GM23248 (cell line): ENCODE data around the gene RCAN1. TPM values are rescaled to one million over a fixed set of nuclear protein-coding genes. Genes with fewer than 3 reads are reported as not detected.

Source experiments
- DNase-seq: peaks from one replicate; pipeline ENCODE4 v3.0.0-alpha.2; 2015
- H2AFZ ChIP-seq: fragments of 200-600 bp; sonication (generic); 2 replicates; pipeline ENCODE4 v1.6.1; 2016; ENCODE audit warnings: antibody characterized with exemption
- H3F3A ChIP-seq: fragments of 200-600 bp; sonication (generic); 2 replicates; pipeline ENCODE4 v1.6.1; 2016; ENCODE audit warnings: mild to moderate bottlenecking, antibody characterized with exemption, mixed run types; ENCODE audit not compliant: insufficient read depth
- H3K27ac ChIP-seq: fragments of 200-600 bp; sonication (generic); 2 replicates; pipeline ENCODE4 v1.5.1; 2016; ENCODE audit warnings: mild to moderate bottlenecking
- H3K27me3 ChIP-seq: fragments of 200-600 bp; sonication (generic); replicated peaks from 2 replicates; pipeline ENCODE4 v1.6.1; 2016; ENCODE audit warnings: mild to moderate bottlenecking; ENCODE audit not compliant: insufficient read depth
- H3K36me3 ChIP-seq: fragments of 200-600 bp; sonication (generic); 2 replicates; pipeline ENCODE4 v1.6.1; 2016; ENCODE audit warnings: low read depth, mild to moderate bottlenecking
- H3K4me1 ChIP-seq: fragments of 200-600 bp; sonication (generic); 2 replicates; pipeline ENCODE4 v1.6.1; 2016; ENCODE audit warnings: mild to moderate bottlenecking; ENCODE audit not compliant: insufficient read depth
- H3K4me2 ChIP-seq: fragments of 200-600 bp; sonication (generic); one replicate; pipeline ENCODE4 v1.6.1; 2016; ENCODE audit warnings: mild to moderate bottlenecking; ENCODE audit not compliant: unreplicated experiment
- H3K4me3 ChIP-seq: fragments of 200-600 bp; sonication (generic); 2 replicates; pipeline ENCODE4 v1.5.1; 2016; ENCODE audit warnings: mild to moderate bottlenecking
- H3K79me2 ChIP-seq: fragments of 200-600 bp; sonication (generic); 2 replicates; pipeline ENCODE4 v1.6.1; 2016; ENCODE audit warnings: mild to moderate bottlenecking; ENCODE audit not compliant: insufficient read depth
- H3K9ac ChIP-seq: fragments of 200-600 bp; sonication (generic); 2 replicates; pipeline ENCODE4 v1.6.1; 2016; ENCODE audit warnings: mild to moderate bottlenecking
- H3K9me2 ChIP-seq: fragments of 200-600 bp; sonication (generic); 2 replicates; pipeline ENCODE4 v1.6.1; 2016; ENCODE audit warnings: mixed run types, mild to moderate bottlenecking, moderate library complexity; ENCODE audit not compliant: insufficient read depth
- H3K9me3 ChIP-seq: fragments of 200-600 bp; sonication (generic); one replicate; pipeline ENCODE4 v1.6.1; 2017; ENCODE audit warnings: low read depth
- H4K20me1 ChIP-seq: fragments of 200-600 bp; sonication (generic); 2 replicates; pipeline ENCODE4 v1.6.0; 2016; ENCODE audit not compliant: insufficient read depth
- EZH2 ChIP-seq: fragments of 200-600 bp; sonication (generic); IDR thresholded peaks from 2 replicates; pipeline ENCODE4 v1.6.1; 2018; ENCODE audit warnings: antibody characterized with exemption, mild to moderate bottlenecking; ENCODE audit not compliant: insufficient read depth, poor library complexity, severe bottlenecking
- EZH2phosphoT487 ChIP-seq: fragments of 200-600 bp; sonication (generic); IDR thresholded peaks from 2 replicates; pipeline ENCODE4 v1.6.1; 2018; ENCODE audit warnings: antibody characterized with exemption, moderate library complexity, mild to moderate bottlenecking, low read depth; ENCODE audit not compliant: insufficient read depth
- WGBS, 2 experiments: methylation state at CpG; one replicate each; pipeline ENCODE4 v1.1.6; 2015 to 2017; ENCODE audit warnings: low lambda C conversion rate in 2 of 2, low coverage in 1 of 2; ENCODE audit errors: missing lambda C conversion rate in 2 of 2; 5-methylcytosine and 5-hydroxymethylcytosine counted together
- in situ Hi-C: fragments of 300-500 bp; cut with MboI; formaldehyde crosslinking; loops from 2 replicates; pipeline ENCODE4 v1.15.0; 2020
- polyA plus RNA-seq: library from polyadenylated mRNA; unstranded; fragments of >200 nt; fragmentation: Nextera tagmentation; extraction: Ambion mirVana; gene quantifications from 2 replicates; pipeline ENCODE4 v1.2.1, GENCODE V29; 2016
- total RNA-seq: library from RNA; depleted of rRNA; stranded (reverse); fragments of >200 nt; shearing (Covaris generic); gene quantifications from 2 replicates; pipeline ENCODE4 v1.2.3, GENCODE V29; 2014

RCAN1 gene
- total and polyA plus RNA-seq, 2 experiments from 2014 or later, result 65.9 to 76.3 TPM

DNA sequence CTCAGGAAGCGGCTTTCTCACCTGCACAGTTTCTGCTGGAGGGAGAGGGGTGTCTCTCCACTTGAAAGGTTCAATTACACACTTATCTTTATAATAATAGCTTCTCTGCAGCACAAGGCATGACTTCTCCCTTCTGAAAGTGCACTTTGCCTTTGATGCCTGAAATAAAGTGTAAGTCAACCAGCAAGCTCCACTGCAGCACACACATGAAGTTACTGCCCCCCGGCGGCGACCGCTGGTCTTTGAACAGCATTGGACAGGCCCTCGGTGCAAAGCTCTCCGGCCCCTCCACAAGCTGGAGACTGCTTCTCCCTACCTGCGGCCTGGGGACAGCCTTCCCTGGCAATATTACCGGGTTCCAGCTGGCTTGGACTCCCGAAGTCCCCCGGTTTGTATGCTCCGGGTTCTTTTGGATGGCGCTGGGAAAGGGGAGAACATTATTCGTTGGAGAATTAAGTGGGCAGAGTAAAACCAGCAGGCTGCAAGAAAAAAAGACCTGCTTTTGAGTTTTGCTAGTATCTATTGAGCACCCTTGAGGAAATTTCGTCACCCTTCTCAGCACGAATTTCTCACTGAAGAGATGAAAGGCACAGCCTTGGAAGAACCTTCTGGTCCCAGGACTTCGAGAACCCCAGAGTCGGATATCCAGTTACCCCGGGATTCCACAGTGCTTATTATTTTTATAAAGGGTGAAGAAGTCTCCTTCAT, 11.8 kb downstream of the RCAN1 start:
- Histone ChIP-seq H3K4me1 (no peaks in the 10 kb centered on the region), H3K79me2 (no peaks in the 10 kb centered on the region), H3F3A (peaks cover 12% of the 10 kb centered on the region; the same call in 1 of the 2 replicates), H3K4me3 (no peak overlapping the region), H3K9me2 (no peaks in the 10 kb centered on the region), H3K9me3 (no peaks in the 10 kb centered on the region), H3K36me3 (no peaks in the 10 kb centered on the region), H4K20me1 (no peaks in the 10 kb centered on the region), H3K9ac (no peak overlapping the region), H3K4me2 (no peak overlapping the region), H3K27ac (no peak overlapping the region), H2AFZ (no peak overlapping the region), H3K27me3 (no peaks in the 10 kb centered on the region)
- in situ Hi-C loops, result no loop called here
- TF ChIP-seq EZH2phosphoT487 (no peak), EZH2 (no peak)
- DNase-seq, result peak; percentile 84
- 29 to 34% methylated on average over 19 of the region's 19 CpGs for WGBS, 2 experiments

DNA sequence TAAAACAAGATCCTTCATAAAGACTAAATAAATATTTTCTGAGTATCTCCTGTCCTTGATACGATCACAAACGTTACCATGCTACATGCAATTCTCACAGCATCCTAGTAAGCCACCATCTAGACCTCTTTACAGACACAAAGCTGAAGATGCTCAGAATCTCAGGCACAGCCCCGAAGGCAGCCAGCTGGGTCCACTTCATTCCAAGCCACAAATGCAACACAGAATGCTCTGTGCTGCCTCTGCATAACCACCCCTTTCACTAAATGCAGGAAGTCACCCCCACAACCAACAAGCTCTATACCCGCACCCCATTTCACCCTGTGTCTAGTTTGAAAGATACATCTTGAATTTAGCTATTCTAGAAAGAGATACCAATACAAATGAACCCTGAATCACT, 12.9 kb downstream of the RCAN1 start:
- Histone ChIP-seq H2AFZ (no peak overlapping the region), H3K36me3 (no peaks in the 10 kb centered on the region), H3K9me2 (no peaks in the 10 kb centered on the region), H3K27ac (no peak overlapping the region), H3K9ac (no peak overlapping the region), H3K4me1 (no peaks in the 10 kb centered on the region), H3K27me3 (no peaks in the 10 kb centered on the region), H3F3A (peaks cover 12% of the 10 kb centered on the region; the same call in 1 of the 2 replicates), H4K20me1 (no peaks in the 10 kb centered on the region), H3K4me3 (no peak overlapping the region), H3K4me2 (no peak overlapping the region), H3K79me2 (no peaks in the 10 kb centered on the region), H3K9me3 (no peaks in the 10 kb centered on the region)
- TF ChIP-seq EZH2 (no peak), EZH2phosphoT487 (no peak)
- WGBS, 2 experiments, result 94 to 97% methylated on average over 4 of the region's 4 CpGs
- in situ Hi-C loops, result no loop called here
- no peak for DNase-seq

DNA sequence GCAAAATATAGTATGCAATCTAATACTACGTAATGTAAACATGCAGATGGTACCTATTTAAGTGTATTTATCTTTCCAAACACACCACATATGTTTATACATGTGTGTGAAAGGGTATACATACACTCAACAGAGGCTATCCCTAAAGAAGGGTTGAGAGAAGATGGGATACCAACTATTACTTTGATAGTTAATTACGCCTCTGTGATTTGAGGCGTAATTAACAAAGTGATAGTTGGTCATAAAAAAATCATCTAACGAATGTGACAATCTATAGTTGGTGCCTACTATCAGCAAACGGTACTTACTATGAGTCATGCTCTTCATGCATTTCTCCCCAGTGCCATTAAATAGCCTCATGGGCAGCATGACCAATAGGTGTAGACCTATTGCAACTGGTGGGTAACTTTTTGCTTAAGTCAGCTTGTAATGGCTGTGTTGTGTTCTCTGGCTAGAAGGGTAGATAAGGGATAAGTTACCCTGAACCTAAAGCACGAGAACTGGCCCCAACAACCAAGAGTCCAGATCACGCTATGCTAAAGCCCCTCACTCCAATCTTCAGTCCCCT, 15.3 kb downstream of the RCAN1 start:
- Histone ChIP-seq H3K27me3 (no peaks in the 10 kb centered on the region), H2AFZ (no peak overlapping the region), H3K9me3 (no peaks in the 10 kb centered on the region), H3K4me1 (no peaks in the 10 kb centered on the region), H3K4me2 (no peak overlapping the region), H3K79me2 (no peaks in the 10 kb centered on the region), H3K27ac (no peak overlapping the region), H4K20me1 (no peaks in the 10 kb centered on the region), H3K9me2 (no peaks in the 10 kb centered on the region), H3K36me3 (no peaks in the 10 kb centered on the region), H3F3A (peaks cover 12% of the 10 kb centered on the region; the same call in 1 of the 2 replicates), H3K4me3 (no peak overlapping the region), H3K9ac (no peak overlapping the region)
- in situ Hi-C loops, result no loop called here
- 93 to 96% methylated on average over 7 of the region's 7 CpGs for WGBS, 2 experiments
- DNase-seq, result no peak
- TF ChIP-seq EZH2phosphoT487 (no peak), EZH2 (no peak)

DNA sequence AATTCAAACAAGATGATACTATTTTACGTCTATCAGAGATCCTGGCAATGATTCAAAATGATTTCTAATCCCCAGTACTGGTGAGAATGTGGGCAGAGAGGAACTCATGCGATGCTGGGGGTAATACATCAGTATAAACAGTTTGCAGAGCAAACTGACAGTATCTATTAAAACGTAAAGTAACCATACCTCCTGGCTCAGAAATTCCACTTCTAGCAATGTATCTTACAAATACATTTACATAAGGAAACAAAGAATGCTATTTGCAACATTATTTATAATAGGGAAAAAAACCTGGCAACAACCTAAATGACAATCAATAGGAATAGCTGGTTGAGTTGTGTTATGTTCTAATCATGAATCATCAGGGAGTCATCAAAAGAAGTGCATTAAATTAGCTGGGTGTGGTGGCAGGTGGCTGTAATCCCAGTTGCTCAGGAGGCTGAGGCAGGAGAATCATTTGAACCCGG, 15.9 kb downstream of the RCAN1 start:
- peak; percentile 53 for DNase-seq
- no peaks in the 10 kb centered on the region for H3K9me3 ChIP-seq
- TF ChIP-seq EZH2 (no peak), EZH2phosphoT487 (no peak)
- H3K4me2 ChIP-seq, result no peak overlapping the region
- no peaks in the 10 kb centered on the region for H3K36me3 ChIP-seq
- no peaks in the 10 kb centered on the region for H4K20me1 ChIP-seq
- in situ Hi-C loops, result no loop called here
- H2AFZ ChIP-seq, result no peak overlapping the region
- H3K4me1 ChIP-seq, result no peaks in the 10 kb centered on the region
- H3K9me2 ChIP-seq, result no peaks in the 10 kb centered on the region
- peaks cover 12% of the 10 kb centered on the region; the same call in 1 of the 2 replicates for H3F3A ChIP-seq
- 39 to 47% methylated on average over 4 of the region's 4 CpGs for WGBS, 2 experiments
- no peak overlapping the region for H3K27ac ChIP-seq
- H3K4me3 ChIP-seq, result no peak overlapping the region
- H3K9ac ChIP-seq, result no peak overlapping the region
- no peaks in the 10 kb centered on the region for H3K27me3 ChIP-seq
- H3K79me2 ChIP-seq, result no peaks in the 10 kb centered on the region
